Measurements from ENCODE around the gene CST8.

DNA sequence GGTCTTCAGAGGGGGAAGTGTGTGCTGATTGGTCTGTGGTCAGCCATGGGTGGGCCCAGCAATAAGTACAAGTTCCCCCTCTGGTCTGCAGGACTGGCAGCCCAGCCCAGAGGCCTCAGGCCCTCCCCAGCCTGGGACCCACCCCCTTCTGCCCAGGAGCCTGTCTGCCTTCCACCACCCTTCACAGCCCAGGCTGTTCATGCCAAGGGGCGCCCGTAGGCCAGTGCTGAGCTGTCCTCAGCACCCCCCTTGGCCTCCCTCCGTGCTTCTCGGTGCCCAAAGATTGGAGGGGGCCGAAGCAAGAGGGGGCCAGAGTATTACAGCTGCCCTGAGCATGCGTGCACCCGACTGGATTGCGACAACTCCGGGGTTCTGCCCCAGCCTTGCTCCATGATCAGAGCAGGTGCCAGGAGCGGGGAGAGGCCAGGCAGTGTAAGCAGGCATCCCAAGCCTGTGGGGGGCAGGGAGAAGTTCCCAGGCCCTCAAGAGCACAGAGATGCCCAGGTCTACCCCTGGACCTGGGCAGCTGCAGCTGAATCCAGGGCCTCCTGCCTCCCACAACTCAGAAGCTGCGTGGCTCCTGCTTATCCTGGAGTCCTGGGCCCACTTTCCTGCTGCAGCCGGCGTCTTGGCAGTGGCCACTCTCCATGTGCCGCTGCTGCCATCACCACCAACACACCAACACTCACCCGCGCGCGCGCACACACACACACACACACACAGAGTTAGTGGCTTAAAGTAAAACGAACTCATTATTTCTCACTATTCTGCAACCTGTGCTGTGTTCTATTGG lies 44.1 kb downstream of the CST8 start:
- TF ChIP-seq, protein P1, sequence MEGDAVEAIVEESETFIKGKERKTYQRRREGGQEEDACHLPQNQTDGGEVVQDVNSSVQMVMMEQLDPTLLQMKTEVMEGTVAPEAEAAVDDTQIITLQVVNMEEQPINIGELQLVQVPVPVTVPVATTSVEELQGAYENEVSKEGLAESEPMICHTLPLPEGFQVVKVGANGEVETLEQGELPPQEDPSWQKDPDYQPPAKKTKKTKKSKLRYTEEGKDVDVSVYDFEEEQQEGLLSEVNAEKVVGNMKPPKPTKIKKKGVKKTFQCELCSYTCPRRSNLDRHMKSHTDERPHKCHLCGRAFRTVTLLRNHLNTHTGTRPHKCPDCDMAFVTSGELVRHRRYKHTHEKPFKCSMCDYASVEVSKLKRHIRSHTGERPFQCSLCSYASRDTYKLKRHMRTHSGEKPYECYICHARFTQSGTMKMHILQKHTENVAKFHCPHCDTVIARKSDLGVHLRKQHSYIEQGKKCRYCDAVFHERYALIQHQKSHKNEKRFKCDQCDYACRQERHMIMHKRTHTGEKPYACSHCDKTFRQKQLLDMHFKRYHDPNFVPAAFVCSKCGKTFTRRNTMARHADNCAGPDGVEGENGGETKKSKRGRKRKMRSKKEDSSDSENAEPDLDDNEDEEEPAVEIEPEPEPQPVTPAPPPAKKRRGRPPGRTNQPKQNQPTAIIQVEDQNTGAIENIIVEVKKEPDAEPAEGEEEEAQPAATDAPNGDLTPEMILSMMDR (tag by site-specific recombination; IDR thresholded peaks at IDR 0.05) = no peak
- TF ChIP-seq ZNF266 (tag by site-specific recombination; IDR thresholded peaks at IDR 0.05; ENCODE audit: low read depth) (no peak), BCL11A (tag by site-specific recombination; IDR thresholded peaks at IDR 0.05; ENCODE audit: low read depth) (no peak), ZBTB49 (tag by site-specific recombination; IDR thresholded peaks at IDR 0.05; ENCODE audit: low read depth) (no peak), ZNF510 (tag by site-specific recombination; IDR thresholded peaks at IDR 0.05; ENCODE audit: insufficient replicate concordance) (no peak), ZNF19 (tag by site-specific recombination; IDR thresholded peaks at IDR 0.05; ENCODE audit: low read depth) (no peak), ZNF785 (tag by site-specific recombination; IDR thresholded peaks at IDR 0.05) (no peak), ZNF274 (IDR thresholded peaks at IDR 0.05; ENCODE audit: low read length) (no peak), ZNF274 (tag by site-specific recombination; IDR thresholded peaks at IDR 0.05; ENCODE audit: borderline replicate concordance) (no peak), SP2 (tag by site-specific recombination; IDR thresholded peaks at IDR 0.05) (no peak), GLI4 (tag by site-specific recombination; IDR thresholded peaks at IDR 0.05) (no peak), KLF7 (tag by site-specific recombination; IDR thresholded peaks at IDR 0.05; ENCODE audit: borderline replicate concordance) (no peak)
- TF ChIP-seq, protein P2, sequence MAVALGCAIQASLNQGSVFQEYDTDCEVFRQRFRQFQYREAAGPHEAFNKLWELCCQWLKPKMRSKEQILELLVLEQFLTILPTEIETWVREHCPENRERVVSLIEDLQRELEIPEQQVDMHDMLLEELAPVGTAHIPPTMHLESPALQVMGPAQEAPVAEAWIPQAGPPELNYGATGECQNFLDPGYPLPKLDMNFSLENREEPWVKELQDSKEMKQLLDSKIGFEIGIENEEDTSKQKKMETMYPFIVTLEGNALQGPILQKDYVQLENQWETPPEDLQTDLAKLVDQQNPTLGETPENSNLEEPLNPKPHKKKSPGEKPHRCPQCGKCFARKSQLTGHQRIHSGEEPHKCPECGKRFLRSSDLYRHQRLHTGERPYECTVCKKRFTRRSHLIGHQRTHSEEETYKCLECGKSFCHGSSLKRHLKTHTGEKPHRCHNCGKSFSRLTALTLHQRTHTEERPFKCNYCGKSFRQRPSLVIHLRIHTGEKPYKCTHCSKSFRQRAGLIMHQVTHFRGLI (tag by site-specific recombination; IDR thresholded peaks at IDR 0.05) = no peak

All from HEK293 (cell line).